ENCODE data around the gene AKAP13. TPM values are rescaled to one million over a fixed set of nuclear protein-coding genes. Genes with fewer than 3 reads are reported as not detected.
A peak's percentile ranks its signal among the peaks of the same experiment; 100 is the strongest.

The AKAP13 gene
- total RNA-seq, 2 donors from 2014 or later: 105 to 106 TPM

DNA sequence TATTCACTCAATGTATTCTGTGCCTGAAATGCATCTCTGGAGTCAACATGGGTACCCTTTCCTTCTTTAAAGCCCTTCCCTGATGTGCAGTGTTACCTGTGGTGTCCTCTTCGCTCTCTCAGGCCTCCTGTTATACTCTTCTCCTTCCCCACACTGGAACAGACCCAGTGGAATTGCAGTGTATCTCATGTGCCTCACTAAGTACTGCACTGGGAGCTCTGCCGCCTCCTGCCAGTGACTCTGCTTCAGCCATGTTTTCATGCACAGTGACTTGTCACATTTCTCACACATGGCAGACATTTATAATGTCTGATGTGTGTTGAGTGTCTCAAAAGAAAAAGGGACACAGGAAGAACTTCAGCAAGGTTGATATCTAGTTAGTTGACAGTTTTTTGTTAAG, 223.3 kb downstream of the AKAP13 start:
- no peaks in the 10 kb centered on the region for H3K9me3 Mint-ChIP-seq
- DNase-seq (ENCODE audit: low spot score in 2 of 2) (no peak), ATAC-seq (no peak)
- H3K27ac Mint-ChIP-seq: peak overlapping the region in 1 of 2 donors; percentile 31
- H3K36me3 Mint-ChIP-seq: peaks cover 4 to 20% of the 10 kb centered on the region in 2 donors

GRCh38 chr15:85604194-85604593, 223.8 kb downstream of the AKAP13 start:
- no peak overlapping the region for H3K27ac Mint-ChIP-seq
- H3K36me3 Mint-ChIP-seq: peaks cover 4 to 20% of the 10 kb centered on the region in 2 donors
- H3K9me3 Mint-ChIP-seq: no peaks in the 10 kb centered on the region
- peak in 1 of 2 donors; percentile 33 for ATAC-seq
- no peak for DNase-seq (ENCODE audit: low spot score in 2 of 2)

DNA sequence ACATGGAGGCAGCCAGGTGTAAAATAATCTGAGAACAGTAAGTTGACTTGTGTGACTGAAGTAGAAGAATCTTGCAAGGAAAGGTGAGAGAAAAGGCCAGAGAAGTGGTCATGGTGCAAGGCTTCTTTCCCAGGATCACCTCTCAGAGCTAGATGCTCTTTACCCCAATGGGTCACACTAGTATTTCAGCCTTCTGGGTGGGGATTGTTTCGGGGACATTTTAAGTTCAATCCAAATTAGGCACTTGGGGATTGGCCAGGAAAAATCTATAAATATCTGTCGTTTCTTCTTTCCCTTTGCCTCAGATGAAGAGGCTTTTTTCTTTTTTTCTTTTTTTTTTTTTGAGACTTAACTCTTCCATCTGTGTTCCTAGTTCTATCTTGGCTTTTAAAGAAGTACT, 226.3 kb downstream of the AKAP13 start:
- peaks cover 9 to 20% of the 10 kb centered on the region in 2 donors for H3K36me3 Mint-ChIP-seq
- DNase-seq (ENCODE audit: low spot score in 2 of 2): no peak
- no peak for ATAC-seq
- H3K9me3 Mint-ChIP-seq: no peaks in the 10 kb centered on the region
- H3K27ac Mint-ChIP-seq: peak overlapping the region in 1 of 2 donors; percentile 79

DNA sequence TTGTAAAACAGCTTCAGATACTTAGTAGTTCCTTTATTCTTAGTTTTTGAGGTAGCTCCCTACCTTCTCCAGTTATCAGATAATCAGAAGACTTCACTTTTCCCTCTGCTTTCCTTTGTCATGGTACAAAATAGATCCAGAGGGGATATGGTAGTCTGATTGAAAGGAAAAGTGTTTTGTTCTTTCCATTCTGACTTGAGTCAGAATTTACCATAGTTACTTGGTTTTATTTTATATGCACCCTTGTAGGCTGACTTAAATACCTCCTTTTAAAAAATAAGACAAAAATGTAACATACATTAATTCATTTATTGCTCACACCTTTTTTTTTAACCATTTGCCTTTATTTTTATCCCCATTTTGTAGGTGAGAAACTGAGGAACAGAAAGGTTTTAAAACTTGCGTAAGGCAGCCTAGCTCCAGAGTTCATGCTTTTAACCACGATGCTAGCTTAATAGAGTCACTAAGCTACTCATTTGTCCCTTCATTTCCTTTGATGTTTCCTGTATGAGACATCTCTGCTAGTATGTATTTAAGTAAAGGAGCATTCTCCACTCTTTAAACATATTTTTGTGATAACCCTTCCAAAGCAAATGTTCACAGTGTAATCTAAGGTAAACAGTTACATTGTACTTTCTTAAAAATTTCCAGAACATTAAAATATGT, 226.9 kb downstream of the AKAP13 start:
- no peaks in the 10 kb centered on the region for H3K9me3 Mint-ChIP-seq
- DNase-seq (ENCODE audit: low spot score in 2 of 2) (no peak), ATAC-seq (peak; percentile 84 to 87)
- H3K27ac Mint-ChIP-seq: peak overlapping the region in 1 of 2 donors; percentile 79
- peaks cover 10 to 20% of the 10 kb centered on the region in 2 donors for H3K36me3 Mint-ChIP-seq

GRCh38 chr15:85607842-85608241, 227.4 kb downstream of the AKAP13 start:
- Mint-ChIP-seq H3K27ac (peak overlapping the region in 1 of 2 donors; percentile 79), H3K36me3 (peaks cover 10 to 20% of the 10 kb centered on the region in 2 donors), H3K9me3 (no peaks in the 10 kb centered on the region)
- ATAC-seq: peak; percentile 17 to 56
- DNase-seq (ENCODE audit: low spot score in 2 of 2): no peak

GRCh38 chr15:85609492-85609891, 229.1 kb downstream of the AKAP13 start:
- Mint-ChIP-seq H3K36me3 (peaks cover 7 to 19% of the 10 kb centered on the region in 2 donors), H3K27ac (no peak overlapping the region), H3K9me3 (no peaks in the 10 kb centered on the region)
- ATAC-seq (no peak), DNase-seq (ENCODE audit: low spot score in 2 of 2) (no peak)

- Mint-ChIP-seq H3K9me3 (no peaks in the 10 kb centered on the region), H3K27ac (peak overlapping the region; percentile 45 to 80), H3K36me3 (peaks cover 7 to 9% of the 10 kb centered on the region in 2 donors)
- ATAC-seq: no peak
- no peak for DNase-seq (ENCODE audit: low spot score in 2 of 2)
Observed at GRCh38 chr15:85611361-85611760, 231.0 kb downstream of the AKAP13 start.

DNA sequence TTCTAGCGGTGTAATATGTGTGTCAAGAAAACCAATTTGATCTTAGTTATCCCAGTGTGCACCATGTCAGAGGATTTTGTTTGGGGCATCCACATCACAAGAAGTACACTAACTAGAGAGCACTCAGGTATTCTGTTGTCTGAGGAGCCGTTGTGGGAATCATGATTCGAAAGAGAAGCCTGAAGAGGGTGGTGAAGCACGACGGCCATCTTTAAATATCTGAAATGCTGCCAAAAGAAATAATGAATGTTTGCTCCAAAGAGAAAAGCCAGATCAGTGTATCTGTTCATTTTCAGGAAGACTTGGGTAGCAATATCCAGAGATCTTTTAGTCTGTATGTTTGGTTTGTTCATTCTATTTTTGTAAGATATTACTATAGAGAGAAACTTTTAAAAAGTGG, 233.7 kb downstream of the AKAP13 start:
- Mint-ChIP-seq H3K27ac (no peak overlapping the region), H3K9me3 (no peaks in the 10 kb centered on the region), H3K36me3 (peaks cover 0 to 7% of the 10 kb centered on the region in 2 donors)
- no peak for DNase-seq (ENCODE audit: low spot score in 2 of 2)
- no peak for ATAC-seq

DNA sequence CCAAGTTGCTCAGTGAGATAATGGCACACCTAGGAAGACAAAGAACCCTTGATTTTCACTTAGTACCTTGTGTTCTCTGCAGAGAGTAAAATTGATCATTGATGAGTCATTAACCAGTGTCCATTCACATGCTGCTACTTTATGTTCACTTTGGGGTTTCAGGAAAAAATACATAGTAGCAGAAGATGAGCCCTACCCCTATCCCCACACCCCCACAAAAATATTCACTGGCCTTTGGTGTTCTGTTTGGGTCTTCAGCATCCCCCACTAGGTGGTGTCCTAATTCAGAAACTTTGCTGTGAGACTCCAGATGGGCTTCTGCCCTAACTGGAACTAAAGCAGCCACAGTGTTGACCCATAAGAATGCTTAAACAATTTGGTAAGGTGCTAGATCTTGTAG, 235.5 kb downstream of the AKAP13 start:
- Mint-ChIP-seq H3K9me3 (no peaks in the 10 kb centered on the region), H3K36me3 (peaks cover 0 to 7% of the 10 kb centered on the region in 2 donors), H3K27ac (no peak overlapping the region)
- DNase-seq (ENCODE audit: low spot score in 2 of 2) (no peak), ATAC-seq (peak; percentile 9 to 19)

DNA sequence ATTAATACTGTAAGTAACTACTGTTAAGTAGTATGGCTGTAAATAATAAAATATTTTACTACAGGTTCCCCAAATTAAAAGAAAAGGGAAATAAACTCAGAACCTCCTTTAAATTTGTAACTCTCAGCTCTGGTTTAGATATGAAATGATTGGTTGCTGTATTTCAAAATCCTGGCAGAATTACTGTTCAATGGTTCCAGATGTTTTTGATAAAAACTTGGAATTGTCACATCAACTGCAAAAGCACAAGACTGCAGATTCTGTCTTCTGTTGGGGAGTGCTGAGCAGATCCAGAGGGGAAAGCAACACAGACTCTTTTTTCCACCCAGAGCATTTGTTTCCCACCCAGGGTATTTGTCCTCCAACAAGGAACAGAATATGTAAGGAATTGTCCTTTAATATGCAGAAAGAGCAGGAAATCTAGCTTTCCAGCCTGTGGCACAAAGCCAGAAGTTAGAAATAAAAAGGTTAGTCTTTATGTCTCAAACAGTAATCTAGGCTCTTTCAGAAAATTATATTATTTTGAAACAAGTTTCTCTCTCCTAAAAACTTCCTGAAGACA, 236.2 kb downstream of the AKAP13 start:
- DNase-seq (ENCODE audit: low spot score in 2 of 2): no peak
- Mint-ChIP-seq H3K36me3 (peaks cover 0 to 2% of the 10 kb centered on the region in 2 donors), H3K27ac (no peak overlapping the region), H3K9me3 (no peaks in the 10 kb centered on the region)
- no peak for ATAC-seq

DNA sequence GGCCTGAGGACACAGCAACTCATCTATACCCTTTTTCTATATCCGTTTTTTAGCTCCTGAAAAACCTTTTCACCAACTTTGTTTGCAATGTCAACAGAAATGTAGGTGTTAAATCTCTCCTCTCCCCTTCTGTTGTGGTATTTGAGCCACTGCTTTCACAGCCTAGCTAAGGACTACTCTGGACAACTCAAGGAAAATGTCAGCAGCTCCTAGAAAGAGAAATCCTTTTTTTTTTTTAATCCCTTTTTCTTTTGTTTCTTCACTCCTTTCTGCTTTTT, 237.8 kb downstream of the AKAP13 start:
- H3K36me3 Mint-ChIP-seq: no peaks in the 10 kb centered on the region
- H3K9me3 Mint-ChIP-seq: no peaks in the 10 kb centered on the region
- no peak for ATAC-seq
- DNase-seq (ENCODE audit: low spot score in 2 of 2): no peak
- no peak overlapping the region for H3K27ac Mint-ChIP-seq

DNA sequence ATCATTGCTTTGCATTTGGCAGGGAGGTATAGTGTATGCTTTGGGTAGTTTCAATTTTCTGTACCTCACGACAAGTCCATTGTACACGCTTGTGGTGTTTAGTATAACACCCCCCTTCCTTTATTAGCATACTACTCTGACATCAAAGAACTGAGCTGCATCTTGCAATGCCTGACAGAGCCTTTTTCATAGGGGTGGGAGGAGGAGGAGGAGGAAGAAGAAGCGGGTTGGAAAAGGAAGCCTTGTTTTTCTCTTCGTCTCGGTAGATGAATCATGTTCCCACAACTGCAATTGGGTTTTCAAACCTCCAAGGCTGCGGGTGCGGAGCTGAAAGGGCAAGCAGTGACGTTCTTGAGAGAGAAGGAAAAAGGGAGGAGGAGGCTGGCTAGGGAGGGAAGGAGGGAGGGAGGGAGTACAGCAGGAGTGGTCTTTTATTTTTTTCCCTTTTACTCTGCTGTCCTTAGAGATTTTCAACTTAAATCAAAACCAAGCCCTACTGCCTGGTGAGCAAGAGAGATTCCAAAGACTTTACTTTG, 238.6 kb downstream of the AKAP13 start:
- no peaks in the 10 kb centered on the region for H3K36me3 Mint-ChIP-seq
- no peak overlapping the region for H3K27ac Mint-ChIP-seq
- ATAC-seq (peak; percentile 93), DNase-seq (ENCODE audit: low spot score in 2 of 2) (peak; percentile 51 to 83)
- H3K9me3 Mint-ChIP-seq: no peaks in the 10 kb centered on the region

- Mint-ChIP-seq H3K36me3 (no peaks in the 10 kb centered on the region), H3K27ac (no peak overlapping the region), H3K9me3 (no peaks in the 10 kb centered on the region)
- no peak for ATAC-seq
- no peak for DNase-seq (ENCODE audit: low spot score in 2 of 2)
Observed at GRCh38 chr15:85619992-85620689, 239.7 kb downstream of the AKAP13 start.

GRCh38 chr15:85620690-85621049, 240.3 kb downstream of the AKAP13 start:
- no peak for DNase-seq (ENCODE audit: low spot score in 2 of 2)
- Mint-ChIP-seq H3K27ac (no peak overlapping the region), H3K9me3 (no peaks in the 10 kb centered on the region), H3K36me3 (no peaks in the 10 kb centered on the region)
- no peak for ATAC-seq

DNA sequence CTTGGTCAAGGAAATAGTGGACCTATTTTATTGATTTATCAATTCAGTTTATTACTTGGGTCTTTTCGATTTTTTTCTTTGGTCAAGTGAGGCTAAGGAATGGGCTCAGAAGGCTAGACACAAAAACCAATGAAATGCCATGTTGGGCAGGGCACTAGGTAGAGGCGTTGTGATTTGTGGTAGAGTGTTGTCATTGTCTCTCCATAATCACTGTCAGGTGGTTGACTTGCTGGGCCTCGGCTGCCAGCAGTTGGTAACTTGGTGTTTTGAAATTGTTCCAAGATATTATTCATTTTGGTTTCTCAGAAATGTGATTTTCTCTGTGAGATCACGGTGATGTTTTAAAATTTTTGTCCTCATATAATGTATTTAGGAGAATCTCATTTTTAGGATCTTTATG, 240.7 kb downstream of the AKAP13 start:
- no peaks in the 10 kb centered on the region for H3K36me3 Mint-ChIP-seq
- H3K27ac Mint-ChIP-seq: no peak overlapping the region
- no peak for DNase-seq (ENCODE audit: low spot score in 2 of 2)
- no peak for ATAC-seq
- H3K9me3 Mint-ChIP-seq: no peaks in the 10 kb centered on the region

GRCh38 chr15:85622221-85622831, 241.9 kb downstream of the AKAP13 start:
- Mint-ChIP-seq H3K27ac (peak overlapping the region in 1 of 2 donors; percentile 58), H3K36me3 (peaks cover 0 to 6% of the 10 kb centered on the region in 2 donors)
- no peak for ATAC-seq

More at GRCh38 chr15:85622221-85622831, 241.9 kb downstream of the AKAP13 start:
- H3K9me3 Mint-ChIP-seq: no peaks in the 10 kb centered on the region
- DNase-seq (ENCODE audit: low spot score in 2 of 2): no peak

Data from activated naive CD4-positive, alpha-beta T cell treated with anti-CD3 and anti-CD28 coated beads, Interleukin-2, amount 50 U/mL, for 72 hours (primary cell).